OCI-LY7 (cell line): ENCODE measurements around the gene SELENOI. TPM values are rescaled to one million over a fixed set of nuclear protein-coding genes. Genes with fewer than 3 reads are reported as not detected.

Experiments used
- BruUV-seq: library from RNA; stranded (reverse); fragments of 400-500 nt; replicated peaks from 2 replicates; lab custom pipeline; 2021; lab: Mats Ljungman, UMichigan
- CTCF ChIA-PET: fragments of 300-600 bp; sonication (Branson Sonifier 250); formaldehyde crosslinking; loops from one replicate; lab custom pipeline; 2022; ENCODE audit warnings: antibody characterized with exemption; ENCODE audit not compliant: unreplicated experiment; lab: Charles Lee
- POLR2A ChIA-PET: fragments of 300-600 bp; sonication (Branson Sonifier 250); formaldehyde crosslinking; loops from one replicate; lab custom pipeline; 2022; ENCODE audit warnings: antibody characterized with exemption; lab: Charles Lee
- DNase-seq: peaks from one replicate; pipeline ENCODE4 v3.0.0-alpha.2; 2015; ENCODE audit warnings: low spot score
- H2AFZ ChIP-seq: fragments of 200-600 bp; sonication (generic), shearing (Covaris generic); 2 replicates; pipeline ENCODE4 v1.6.1; 2014; ENCODE audit warnings: mild to moderate bottlenecking, antibody characterized with exemption, low read length, moderate library complexity
- H3K27ac ChIP-seq: fragments of 200-600 bp; sonication (generic); 2 replicates; pipeline ENCODE4 v1.5.1; 2014; ENCODE audit warnings: mixed run types, low read depth, mild to moderate bottlenecking, moderate library complexity, low read length, inconsistent platforms; ENCODE audit not compliant: poor library complexity, severe bottlenecking
- H3K36me3 ChIP-seq: fragments of 200-600 bp; sonication (generic); 2 replicates; pipeline ENCODE4 v1.6.1; 2014; ENCODE audit warnings: mild to moderate bottlenecking, antibody characterized with exemption, low read length, moderate library complexity, mixed read lengths; ENCODE audit not compliant: insufficient read depth
- H3K4me1 ChIP-seq: fragments of 200-600 bp; sonication (generic); 2 replicates; pipeline ENCODE4 v1.5.1; 2014; ENCODE audit warnings: mild to moderate bottlenecking, low read length; ENCODE audit not compliant: insufficient read depth, poor library complexity, severe bottlenecking
- H3K4me2 ChIP-seq: fragments of 200-600 bp; sonication (generic); 2 replicates; pipeline ENCODE4 v1.6.1; 2014; ENCODE audit warnings: mild to moderate bottlenecking, low read length
- H3K4me3 ChIP-seq: fragments of 200-600 bp; sonication (generic); 2 replicates; pipeline ENCODE4 v1.5.1; 2014; ENCODE audit warnings: mild to moderate bottlenecking, low read depth, low read length; ENCODE audit not compliant: poor library complexity, severe bottlenecking
- H3K79me2 ChIP-seq: fragments of 200-600 bp; sonication (generic); 2 replicates; pipeline ENCODE4 v1.6.1; 2016; ENCODE audit warnings: low read depth, mild to moderate bottlenecking, low read length, moderate library complexity, mixed read lengths; ENCODE audit not compliant: insufficient read depth
- H3K9me2 ChIP-seq: fragments of 200-600 bp; sonication (generic); 2 replicates; pipeline ENCODE4 v1.6.1; 2016; ENCODE audit warnings: mild to moderate bottlenecking, low read length, mixed read lengths; ENCODE audit not compliant: insufficient read depth
- H3K9me3 ChIP-seq: fragments of 200-600 bp; sonication (generic); 2 replicates; pipeline ENCODE4 v1.6.1; 2014; ENCODE audit warnings: mild to moderate bottlenecking, mixed run types, low read length, mixed read lengths
- H4K20me1 ChIP-seq: fragments of 200-600 bp; sonication (generic); 2 replicates; pipeline ENCODE4 v1.6.1; 2014; ENCODE audit warnings: mild to moderate bottlenecking, antibody characterized with exemption, low read length, moderate library complexity, mixed read lengths; ENCODE audit not compliant: insufficient read depth
- EZH2phosphoT487 ChIP-seq: fragments of 200-600 bp; sonication (generic); IDR thresholded peaks from 2 replicates; pipeline ENCODE4 v1.6.1; 2018; ENCODE audit warnings: low read depth, borderline replicate concordance, mild to moderate bottlenecking, mixed run types, antibody characterized with exemption, low read length, moderate library complexity, mixed read lengths
- intact Hi-C: fragments of 100-400 bp; cut with micrococcal nuclease; formaldehyde crosslinking; loops from one replicate; pipeline ENCODE4 v1.10.0; 2022; ENCODE audit not compliant: unreplicated experiment
- total RNA-seq, 2 experiments: library from RNA; depleted of rRNA in 1 of 2; stranded (reverse); fragments of >200 nt in 1 of 2; shearing (Covaris generic) in 1 of 2; gene quantifications; 2 replicates each; pipeline ENCODE4 v1.2.3, GENCODE V29; 2014 to 2022
- TF ChIP-seq, protein P1 (sequence below): fragments of 200-600 bp; sonication (generic); conservative IDR thresholded peaks from 2 replicates; pipeline ENCODE4 v1.5.1; 2014; ENCODE audit warnings: mild to moderate bottlenecking, antibody characterized with exemption, low read length, moderate library complexity, mixed read lengths

SELENOI gene
- total RNA-seq, 2 experiments from 2014 or later = 29.0 to 53.1 TPM

DNA sequence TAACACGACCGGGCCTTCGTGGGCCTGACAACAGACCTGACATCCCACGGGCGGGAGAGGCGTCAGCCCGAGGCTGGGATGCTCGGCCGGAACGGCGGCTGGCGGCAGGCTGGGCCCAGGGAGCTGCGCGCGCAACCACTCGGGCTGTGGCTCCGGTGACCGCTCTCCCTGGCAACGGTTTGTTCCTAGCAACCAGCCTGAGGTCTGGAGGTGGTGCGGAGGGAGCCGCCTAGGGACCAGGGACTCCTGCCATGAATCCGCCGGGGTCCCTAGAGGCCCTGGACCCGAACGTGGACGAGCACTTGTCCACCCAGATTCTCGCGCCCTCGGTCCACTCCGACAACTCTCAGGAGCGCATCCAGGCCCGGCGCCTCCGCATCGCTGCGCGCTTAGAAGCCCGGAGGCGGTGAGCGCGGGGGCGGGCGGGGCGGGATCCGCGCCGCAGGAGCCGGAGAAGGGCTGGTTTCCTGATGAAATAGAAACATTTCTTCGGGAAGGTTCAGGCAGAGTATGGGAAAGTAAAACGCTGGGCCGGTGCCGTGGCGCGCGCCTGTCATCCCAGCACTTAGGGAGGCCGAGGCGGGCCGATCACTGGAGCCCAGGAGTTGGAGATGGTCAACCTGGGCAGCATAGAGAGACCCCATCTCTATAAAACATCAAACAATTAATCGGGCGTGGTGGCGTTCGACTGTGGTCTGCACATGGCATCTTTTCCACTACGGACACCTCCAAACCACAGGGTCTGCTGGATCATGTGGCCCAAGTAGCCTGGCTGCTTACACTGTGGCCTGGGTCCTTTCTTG lies 56.0 kb downstream of the SELENOI start, which contains the start of gene DRC1:
TSS of gene DRC1 (plus strand) at position 182 of the 803 bp plus-strand sequence. CDS start at position 252, 70 bp downstream.
- no peak within 1 kb of the TSS for H3K4me2 ChIP-seq
- H2AFZ ChIP-seq = no peak within 1 kb of the TSS
- H3K79me2 ChIP-seq = no peaks in the 10 kb centered on the region
- intact Hi-C loops = no loop called here
- no peak within 1 kb of the TSS for H3K4me3 ChIP-seq
- no peaks in the 10 kb centered on the region for H3K36me3 ChIP-seq
- no peaks in the 10 kb centered on the region for H3K4me1 ChIP-seq
- no peaks in the 10 kb centered on the region for H3K9me2 ChIP-seq
- DNase-seq = no peak
- H4K20me1 ChIP-seq = no peaks in the 10 kb centered on the region
- no peaks in the 10 kb centered on the region for H3K9me3 ChIP-seq
- H3K27ac ChIP-seq = no peak within 1 kb of the TSS
- TF ChIP-seq EZH2phosphoT487 = no peak
- TF ChIP-seq, protein P1, sequence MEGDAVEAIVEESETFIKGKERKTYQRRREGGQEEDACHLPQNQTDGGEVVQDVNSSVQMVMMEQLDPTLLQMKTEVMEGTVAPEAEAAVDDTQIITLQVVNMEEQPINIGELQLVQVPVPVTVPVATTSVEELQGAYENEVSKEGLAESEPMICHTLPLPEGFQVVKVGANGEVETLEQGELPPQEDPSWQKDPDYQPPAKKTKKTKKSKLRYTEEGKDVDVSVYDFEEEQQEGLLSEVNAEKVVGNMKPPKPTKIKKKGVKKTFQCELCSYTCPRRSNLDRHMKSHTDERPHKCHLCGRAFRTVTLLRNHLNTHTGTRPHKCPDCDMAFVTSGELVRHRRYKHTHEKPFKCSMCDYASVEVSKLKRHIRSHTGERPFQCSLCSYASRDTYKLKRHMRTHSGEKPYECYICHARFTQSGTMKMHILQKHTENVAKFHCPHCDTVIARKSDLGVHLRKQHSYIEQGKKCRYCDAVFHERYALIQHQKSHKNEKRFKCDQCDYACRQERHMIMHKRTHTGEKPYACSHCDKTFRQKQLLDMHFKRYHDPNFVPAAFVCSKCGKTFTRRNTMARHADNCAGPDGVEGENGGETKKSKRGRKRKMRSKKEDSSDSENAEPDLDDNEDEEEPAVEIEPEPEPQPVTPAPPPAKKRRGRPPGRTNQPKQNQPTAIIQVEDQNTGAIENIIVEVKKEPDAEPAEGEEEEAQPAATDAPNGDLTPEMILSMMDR = no peak
- BruUV-seq = no TSS peak
- POLR2A ChIA-PET = no interaction called here
- CTCF ChIA-PET = no interaction called here

DNA sequence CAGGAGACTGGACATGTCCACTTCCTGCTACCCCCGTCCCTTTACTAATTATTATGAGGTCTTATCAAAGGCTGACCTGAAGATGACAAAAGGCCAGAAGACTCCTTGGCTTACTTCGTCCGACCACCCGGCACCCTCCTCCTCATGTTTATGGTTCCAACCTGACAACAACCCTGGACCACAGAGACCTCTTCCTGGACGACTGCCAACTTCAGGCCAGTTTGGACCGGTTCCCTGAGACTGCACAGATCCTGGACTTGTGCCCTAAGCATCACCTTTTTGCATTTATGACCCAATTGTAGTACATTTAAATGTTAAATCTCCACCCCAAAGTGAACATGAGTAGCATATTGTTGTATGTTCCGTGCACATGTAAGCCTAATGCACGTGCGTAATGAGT lies 61.6 kb downstream of the SELENOI start:
- Histone ChIP-seq H3K4me3 (no peak overlapping the region), H3K36me3 (no peaks in the 10 kb centered on the region), H2AFZ (no peak overlapping the region), H3K27ac (no peak overlapping the region), H3K79me2 (no peaks in the 10 kb centered on the region), H3K4me1 (no peaks in the 10 kb centered on the region), H4K20me1 (no peaks in the 10 kb centered on the region), H3K9me3 (no peaks in the 10 kb centered on the region), H3K4me2 (no peak overlapping the region), H3K9me2 (no peaks in the 10 kb centered on the region)
- intact Hi-C loops = no loop called here
- no peak for DNase-seq
- TF ChIP-seq EZH2phosphoT487 = no peak
- TF ChIP-seq, protein P1 = no peak
- no TSS peak for BruUV-seq
- CTCF ChIA-PET = no interaction called here
- POLR2A ChIA-PET = interaction anchor here (0.6 kb wide), 1 partner anchor 706 kb away, joined by 7 read pairs; no protein-coding TSS in a partner anchor

DNA sequence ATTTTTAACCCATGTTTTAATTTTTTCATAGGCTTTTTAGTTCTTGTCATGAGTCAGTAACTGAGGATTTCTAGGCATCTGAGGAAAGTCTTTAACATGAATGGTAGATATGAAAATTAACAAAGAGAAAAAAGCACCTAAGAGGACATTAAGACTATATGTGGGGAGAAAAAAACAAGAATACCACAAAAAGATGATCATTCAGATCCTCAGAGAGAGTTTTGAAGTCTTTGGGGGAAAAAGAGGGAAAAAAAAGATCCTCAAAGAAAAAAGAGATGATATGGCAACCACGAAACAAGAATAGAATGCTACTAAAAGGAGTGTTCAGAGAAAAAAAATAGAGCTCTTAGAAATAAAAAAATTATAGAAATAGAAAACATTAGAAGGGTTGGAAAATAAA lies 63.8 kb downstream of the SELENOI start:
- POLR2A ChIA-PET = interaction anchor here (0.5 to 0.9 kb wide), 3 partner anchors 11 to 649 kb away, joined by 3 to 6 read pairs (median 4); no protein-coding TSS in a partner anchor
- H3K9me3 ChIP-seq = no peaks in the 10 kb centered on the region
- no peaks in the 10 kb centered on the region; the same call in 1 of the 2 replicates for H4K20me1 ChIP-seq
- H3K9me2 ChIP-seq = no peaks in the 10 kb centered on the region
- no peak overlapping the region for H3K4me3 ChIP-seq
- H3K79me2 ChIP-seq = no peaks in the 10 kb centered on the region
- DNase-seq = no peak
- TF ChIP-seq, protein P1 = no peak
- TF ChIP-seq EZH2phosphoT487 = no peak
- H3K4me1 ChIP-seq = no peaks in the 10 kb centered on the region
- BruUV-seq = no TSS peak
- H3K27ac ChIP-seq = no peak overlapping the region
- no peak overlapping the region for H3K4me2 ChIP-seq
- no peaks in the 10 kb centered on the region for H3K36me3 ChIP-seq
- CTCF ChIA-PET = no interaction called here
- intact Hi-C loops = no loop called here
- H2AFZ ChIP-seq = no peak overlapping the region
